Sigmoid colon (tissue), 7 donors: ENCODE results near the gene PLXNA1. TPM values are rescaled to one million over a fixed set of nuclear protein-coding genes. Genes with fewer than 3 reads are reported as not detected.
A peak's percentile ranks its signal among the peaks of the same experiment; 100 is the strongest.

ENCODE experiments used
- DNase-seq: peaks from one replicate; pipeline ENCODE4 v3.0.0-alpha.2; 2019
- H3K27ac ChIP-seq, 4 donors: fragments of 200-600 bp; sonication (generic); one replicate each; pipeline ENCODE4 v1.5.1; 2016 to 2019; ENCODE audit warnings: mild to moderate bottlenecking in 1 of 4
- H3K27me3 ChIP-seq, 3 donors: fragments of 200-600 bp; sonication (generic); one replicate each; pipeline ENCODE4 v1.5.1; 2019; ENCODE audit warnings: mild to moderate bottlenecking in 1 of 3
- H3K36me3 ChIP-seq, 4 donors: fragments of 200-600 bp; sonication (generic); one replicate each; pipeline ENCODE4 v1.5.1; 2016 to 2019
- H3K4me1 ChIP-seq, 4 donors: fragments of 200-600 bp; sonication (generic); one replicate each; pipeline ENCODE4 v1.5.1; 2017 to 2019
- H3K4me3 ChIP-seq, 4 donors: fragments of 200-600 bp; sonication (generic); one replicate each; pipeline ENCODE4 v1.5.1; 2017 to 2019; ENCODE audit warnings: mild to moderate bottlenecking in 2 of 4, moderate library complexity in 1 of 4
- H3K9me3 ChIP-seq, 4 donors: fragments of 200-600 bp in 3 of 4; sonication (generic) in 3 of 4; one replicate each; pipeline versions ENCODE4 v1.5.1 to v1.6.1; 2013 to 2019
- CTCF ChIP-seq, 4 experiments: fragments of 450-650 bp in 3 of 4; fragments of 200-600 bp in 1 of 4; IDR thresholded peaks; one replicate each; pipeline ENCODE4 v1.5.1; 2016 to 2019; ENCODE audit warnings: antibody characterized with exemption in 4 of 4, mild to moderate bottlenecking in 3 of 4, moderate library complexity in 2 of 4
- EP300 ChIP-seq, 4 donors: sonication (generic); formaldehyde crosslinking; IDR thresholded peaks; one replicate each; pipeline ENCODE4 v1.6.1; 2017; ENCODE audit warnings: antibody characterized with exemption in 4 of 4
- POLR2A ChIP-seq, 2 donors: fragments of 450-650 bp; IDR thresholded peaks; one replicate each; pipeline ENCODE4 v1.6.1; 2016; ENCODE audit warnings: antibody characterized with exemption in 2 of 2, mild to moderate bottlenecking in 2 of 2, moderate library complexity in 2 of 2
- POLR2AphosphoS5 ChIP-seq, 4 donors: sonication (generic); formaldehyde crosslinking; IDR thresholded peaks; one replicate each; pipeline ENCODE4 v1.6.1; 2017; ENCODE audit warnings: antibody characterized with exemption in 4 of 4
- WGBS, 2 donors: extraction: QIAGEN DNeasy Blood & Tissue Kit; methylation state at CpG; one replicate each; pipeline ENCODE4 v1.1.7; 2013; 5-methylcytosine and 5-hydroxymethylcytosine counted together
- intact Hi-C: fragments of 100-400 bp; cut with DNase I; formaldehyde crosslinking; loops from one replicate; pipeline ENCODE4 v1.15.1; 2023
- polyA plus RNA-seq, 3 donors: library from polyadenylated mRNA; stranded (reverse); fragments of 200-250 nt; gene quantifications; one replicate each; pipeline ENCODE4 v1.2.3, GENCODE V29; 2013
- total RNA-seq, 4 donors: library from RNA; depleted of rRNA; stranded (reverse); fragments of >200 nt; gene quantifications; one replicate each; pipeline ENCODE4 v1.1.0, GENCODE V29; 2016
- donor health status: healthy with polysubstance abuse.
- donor health status: Bipolar disorder and iron deficiency.
- donor health status: healthy.

PLXNA1 gene
- total and polyA plus RNA-seq, 7 donors: 0.60 to 29.6 (median 8.2) TPM

- H3K4me1 ChIP-seq: peaks cover 0 to 17% (median 14%) of the 10 kb centered on the region in 4 donors
Measured at GRCh38 chr3:126992776-126993175, 9.9 kb downstream of the PLXNA1 start.

GRCh38 chr3:126993436-126993835 lies 10.5 kb downstream of the PLXNA1 start:
- Histone ChIP-seq H3K4me1 (peaks cover 0 to 17% (median 14%) of the 10 kb centered on the region in 4 donors), H3K27me3 (no peaks in the 10 kb centered on the region), H3K36me3 (peaks cover 0 to 28% (median 7%) of the 10 kb centered on the region in 4 donors), H3K27ac (peak overlapping the region in 1 of 4 donors; percentile 1), H3K4me3 (no peak overlapping the region), H3K9me3 (no peaks in the 10 kb centered on the region)
- WGBS, 2 donors: 94 to 95% methylated on average over 9 of the region's 9 CpGs
- intact Hi-C loops: no loop called here
- TF ChIP-seq POLR2A (IDR thresholded peaks at IDR 0.05): no peak
- no peak for TF ChIP-seq POLR2AphosphoS5 (IDR thresholded peaks at IDR 0.05)
- TF ChIP-seq EP300 (IDR thresholded peaks at IDR 0.05): no peak
- no peak for DNase-seq

More at GRCh38 chr3:126992776-126993175, 9.9 kb downstream of the PLXNA1 start:
- Histone ChIP-seq H3K4me3 (no peak overlapping the region), H3K27me3 (no peaks in the 10 kb centered on the region), H3K36me3 (peaks cover 0 to 30% (median 7%) of the 10 kb centered on the region in 4 donors), H3K27ac (peak overlapping the region in 1 of 4 donors; percentile 1), H3K9me3 (no peaks in the 10 kb centered on the region)
- intact Hi-C loops: no loop called here
- DNase-seq: no peak
- WGBS, 2 donors: 92 to 94% methylated on average over 8 of the region's 8 CpGs
- no peak for TF ChIP-seq POLR2A (IDR thresholded peaks at IDR 0.05)
- TF ChIP-seq EP300 (IDR thresholded peaks at IDR 0.05): no peak
- TF ChIP-seq POLR2AphosphoS5 (IDR thresholded peaks at IDR 0.05): no peak
- TF ChIP-seq CTCF (IDR thresholded peaks at IDR 0.05): no peak

- Histone ChIP-seq H3K4me3 (no peak overlapping the region), H3K27me3 (no peaks in the 10 kb centered on the region), H3K4me1 (peaks cover 0 to 17% (median 14%) of the 10 kb centered on the region in 4 donors), H3K27ac (peak overlapping the region in 3 of 4 donors; percentile 7 to 62 (median 33)), H3K36me3 (peaks cover 0 to 14% (median 2%) of the 10 kb centered on the region in 4 donors), H3K9me3 (no peaks in the 10 kb centered on the region)
- intact Hi-C loops: no loop called here
- WGBS, 2 donors: 67 to 76% methylated on average over 10 of the region's 10 CpGs
- DNase-seq: no peak
- TF ChIP-seq CTCF (IDR thresholded peaks at IDR 0.05) (no peak), EP300 (IDR thresholded peaks at IDR 0.05) (no peak), POLR2AphosphoS5 (IDR thresholded peaks at IDR 0.05) (no peak), POLR2A (IDR thresholded peaks at IDR 0.05) (no peak)
Measured at GRCh38 chr3:126994661-126995245, 11.8 kb downstream of the PLXNA1 start.

- no peak for DNase-seq
- Histone ChIP-seq H3K27ac (peak overlapping the region in 1 of 4 donors; percentile 62), H3K4me3 (no peak overlapping the region), H3K9me3 (no peaks in the 10 kb centered on the region), H3K27me3 (no peaks in the 10 kb centered on the region), H3K4me1 (peaks cover 0 to 20% (median 14%) of the 10 kb centered on the region in 4 donors), H3K36me3 (peaks cover 0 to 10% (median under 1%) of the 10 kb centered on the region in 4 donors)
- intact Hi-C loops: no loop called here
- WGBS, 2 donors: 76 to 90% methylated on average over 12 of the region's 12 CpGs
- TF ChIP-seq POLR2AphosphoS5 (IDR thresholded peaks at IDR 0.05) (no peak), POLR2A (IDR thresholded peaks at IDR 0.05) (no peak), CTCF (IDR thresholded peaks at IDR 0.05) (no peak), EP300 (IDR thresholded peaks at IDR 0.05) (no peak)
Measured at GRCh38 chr3:126995254-126995780, 12.4 kb downstream of the PLXNA1 start.

GRCh38 chr3:126995926-126996512 lies 13.1 kb downstream of the PLXNA1 start:
- no peak for DNase-seq
- 87 to 92% methylated on average over 11 of the region's 11 CpGs for WGBS, 2 donors
- H3K27me3 ChIP-seq: no peaks in the 10 kb centered on the region
- intact Hi-C loops: no loop called here
- peaks cover 0 to 9% (median 0%) of the 10 kb centered on the region in 4 donors for H3K36me3 ChIP-seq
- H3K9me3 ChIP-seq: no peaks in the 10 kb centered on the region
- H3K4me3 ChIP-seq: no peak overlapping the region
- no peak overlapping the region for H3K27ac ChIP-seq
- peaks cover 0 to 21% (median 14%) of the 10 kb centered on the region in 4 donors for H3K4me1 ChIP-seq
- TF ChIP-seq CTCF (IDR thresholded peaks at IDR 0.05) (no peak), POLR2AphosphoS5 (IDR thresholded peaks at IDR 0.05) (no peak), POLR2A (IDR thresholded peaks at IDR 0.05) (no peak), EP300 (IDR thresholded peaks at IDR 0.05) (no peak)
